Ishikawa (cell line): ENCODE data around the gene SUMO4.

Experiments
- CEBPB ChIP-seq: IDR thresholded peaks from 2 replicates; pipeline ENCODE4 v1.6.1; 2012
- CREB1 ChIP-seq: IDR thresholded peaks from 2 replicates; pipeline ENCODE4 v1.6.1; 2012; ENCODE audit warnings: low read depth
- EGR1 ChIP-seq: IDR thresholded peaks from 2 replicates; pipeline ENCODE4 v1.6.1; 2012
- EP300 ChIP-seq: IDR thresholded peaks from 2 replicates; pipeline ENCODE4 v1.6.1; 2012; ENCODE audit warnings: borderline replicate concordance
- FOXM1 ChIP-seq: IDR thresholded peaks from 2 replicates; pipeline ENCODE4 v1.6.1; 2012; ENCODE audit warnings: low read depth, borderline replicate concordance
- NFIC ChIP-seq: IDR thresholded peaks from 2 replicates; pipeline ENCODE4 v1.6.1; 2012
- RAD21 ChIP-seq: IDR thresholded peaks from 2 replicates; pipeline ENCODE4 v1.6.1; 2012; ENCODE audit warnings: low read depth
- TAF1 ChIP-seq: IDR thresholded peaks from 2 replicates; pipeline ENCODE4 v1.6.1; 2012; ENCODE audit warnings: low read depth, mild to moderate bottlenecking
- TCF12 ChIP-seq: IDR thresholded peaks from 2 replicates; pipeline ENCODE4 v1.6.1; 2012; ENCODE audit warnings: low read depth
- TEAD4 ChIP-seq: IDR thresholded peaks from 2 replicates; pipeline ENCODE4 v1.6.1; 2012
- YY1 ChIP-seq: IDR thresholded peaks from 2 replicates; pipeline ENCODE4 v1.6.1; 2012; ENCODE audit warnings: low read depth
- ZBTB7A ChIP-seq: IDR thresholded peaks from 2 replicates; pipeline ENCODE4 v1.6.1; 2012; ENCODE audit warnings: low read depth
- TF ChIP-seq, protein P1 (sequence below): IDR thresholded peaks from 2 replicates; pipeline ENCODE4 v1.6.1; 2012
- TF ChIP-seq, protein P2 (sequence below): IDR thresholded peaks from 2 replicates; pipeline ENCODE4 v1.6.1; 2012
- TF ChIP-seq, protein P3 (sequence below): IDR thresholded peaks from 2 replicates; pipeline ENCODE4 v1.6.1; 2012; ENCODE audit warnings: low read depth, mild to moderate bottlenecking

SUMO4 gene

DNA sequence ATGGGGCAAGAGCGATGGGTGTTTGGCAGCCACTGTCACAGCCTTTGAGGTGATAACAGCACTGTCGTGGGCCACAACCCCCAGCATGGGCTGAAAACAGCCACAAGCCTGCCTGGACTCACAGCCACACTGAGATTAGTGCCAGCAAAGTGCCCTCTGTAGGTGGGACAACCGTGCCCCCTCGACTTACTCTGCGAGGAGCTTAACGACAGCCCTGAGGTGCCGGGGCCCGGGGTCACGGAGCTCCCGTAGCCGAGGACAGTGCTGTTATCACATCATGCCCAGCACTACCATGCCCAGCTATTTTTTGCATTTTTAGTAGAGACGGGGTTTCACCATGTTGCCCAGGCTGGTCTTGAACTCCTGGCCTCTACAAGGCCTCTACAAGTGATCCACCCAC lies 36.6 kb downstream of the SUMO4 start:
- TF ChIP-seq YY1 (no peak), ZBTB7A (no peak), FOXM1 (no peak), EP300 (no peak), NFIC (no peak), TEAD4 (no peak)
- TF ChIP-seq, protein P1, sequence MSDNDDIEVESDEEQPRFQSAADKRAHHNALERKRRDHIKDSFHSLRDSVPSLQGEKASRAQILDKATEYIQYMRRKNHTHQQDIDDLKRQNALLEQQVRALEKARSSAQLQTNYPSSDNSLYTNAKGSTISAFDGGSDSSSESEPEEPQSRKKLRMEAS = no peak
- TF ChIP-seq, protein P2, sequence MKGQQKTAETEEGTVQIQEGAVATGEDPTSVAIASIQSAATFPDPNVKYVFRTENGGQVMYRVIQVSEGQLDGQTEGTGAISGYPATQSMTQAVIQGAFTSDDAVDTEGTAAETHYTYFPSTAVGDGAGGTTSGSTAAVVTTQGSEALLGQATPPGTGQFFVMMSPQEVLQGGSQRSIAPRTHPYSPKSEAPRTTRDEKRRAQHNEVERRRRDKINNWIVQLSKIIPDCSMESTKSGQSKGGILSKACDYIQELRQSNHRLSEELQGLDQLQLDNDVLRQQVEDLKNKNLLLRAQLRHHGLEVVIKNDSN = no peak

DNA sequence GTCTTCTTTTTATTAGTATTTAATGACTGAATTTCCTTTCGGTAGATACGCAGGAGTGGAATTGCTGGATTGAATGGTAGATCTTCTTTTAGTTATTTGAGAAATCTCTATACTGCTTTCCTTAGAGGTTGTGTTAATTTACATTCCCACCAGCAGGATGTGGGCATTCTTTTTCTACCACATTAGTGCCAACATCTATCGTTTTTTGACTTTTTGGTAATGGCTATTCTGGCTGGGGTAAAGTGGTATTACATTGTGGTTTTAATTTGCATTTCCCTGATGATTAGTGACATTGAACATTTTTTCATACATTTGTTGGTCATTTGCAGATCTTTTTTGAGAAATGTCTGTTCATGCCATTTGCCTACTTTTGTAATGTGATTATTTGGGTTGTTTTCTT lies 37.1 kb downstream of the SUMO4 start:
- TF ChIP-seq, protein P3, sequence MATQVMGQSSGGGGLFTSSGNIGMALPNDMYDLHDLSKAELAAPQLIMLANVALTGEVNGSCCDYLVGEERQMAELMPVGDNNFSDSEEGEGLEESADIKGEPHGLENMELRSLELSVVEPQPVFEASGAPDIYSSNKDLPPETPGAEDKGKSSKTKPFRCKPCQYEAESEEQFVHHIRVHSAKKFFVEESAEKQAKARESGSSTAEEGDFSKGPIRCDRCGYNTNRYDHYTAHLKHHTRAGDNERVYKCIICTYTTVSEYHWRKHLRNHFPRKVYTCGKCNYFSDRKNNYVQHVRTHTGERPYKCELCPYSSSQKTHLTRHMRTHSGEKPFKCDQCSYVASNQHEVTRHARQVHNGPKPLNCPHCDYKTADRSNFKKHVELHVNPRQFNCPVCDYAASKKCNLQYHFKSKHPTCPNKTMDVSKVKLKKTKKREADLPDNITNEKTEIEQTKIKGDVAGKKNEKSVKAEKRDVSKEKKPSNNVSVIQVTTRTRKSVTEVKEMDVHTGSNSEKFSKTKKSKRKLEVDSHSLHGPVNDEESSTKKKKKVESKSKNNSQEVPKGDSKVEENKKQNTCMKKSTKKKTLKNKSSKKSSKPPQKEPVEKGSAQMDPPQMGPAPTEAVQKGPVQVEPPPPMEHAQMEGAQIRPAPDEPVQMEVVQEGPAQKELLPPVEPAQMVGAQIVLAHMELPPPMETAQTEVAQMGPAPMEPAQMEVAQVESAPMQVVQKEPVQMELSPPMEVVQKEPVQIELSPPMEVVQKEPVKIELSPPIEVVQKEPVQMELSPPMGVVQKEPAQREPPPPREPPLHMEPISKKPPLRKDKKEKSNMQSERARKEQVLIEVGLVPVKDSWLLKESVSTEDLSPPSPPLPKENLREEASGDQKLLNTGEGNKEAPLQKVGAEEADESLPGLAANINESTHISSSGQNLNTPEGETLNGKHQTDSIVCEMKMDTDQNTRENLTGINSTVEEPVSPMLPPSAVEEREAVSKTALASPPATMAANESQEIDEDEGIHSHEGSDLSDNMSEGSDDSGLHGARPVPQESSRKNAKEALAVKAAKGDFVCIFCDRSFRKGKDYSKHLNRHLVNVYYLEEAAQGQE = no peak
- TF ChIP-seq EP300 (no peak), TAF1 (no peak)

DNA sequence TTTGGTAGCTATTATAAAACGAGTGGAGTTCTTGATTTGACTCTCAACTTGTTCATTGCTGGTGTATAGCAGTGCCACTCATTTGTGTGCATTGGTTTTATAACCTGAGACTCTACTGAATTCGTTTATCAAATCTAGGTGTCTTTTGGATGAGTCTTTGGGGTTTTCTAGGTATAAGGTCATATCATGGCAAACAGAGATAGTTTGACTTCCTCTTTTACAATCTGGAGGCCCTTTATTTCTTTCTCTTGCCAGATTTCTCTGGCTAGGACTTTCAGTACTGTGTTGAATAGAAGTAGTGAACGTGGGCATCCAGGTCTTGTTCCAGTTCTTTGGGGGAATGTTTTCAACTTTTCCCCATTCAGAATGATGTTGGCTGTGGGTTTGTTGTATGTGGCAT lies 38.8 kb downstream of the SUMO4 start:
- TF ChIP-seq CEBPB = no peak
- no peak for TF ChIP-seq EGR1
- no peak for TF ChIP-seq TCF12
- no peak for TF ChIP-seq YY1
- TF ChIP-seq, protein P1 = no peak
- no peak for TF ChIP-seq NFIC
- TF ChIP-seq, protein P3 = no peak
- no peak for TF ChIP-seq EP300
- no peak for TF ChIP-seq TEAD4
- no peak for TF ChIP-seq ZBTB7A

DNA sequence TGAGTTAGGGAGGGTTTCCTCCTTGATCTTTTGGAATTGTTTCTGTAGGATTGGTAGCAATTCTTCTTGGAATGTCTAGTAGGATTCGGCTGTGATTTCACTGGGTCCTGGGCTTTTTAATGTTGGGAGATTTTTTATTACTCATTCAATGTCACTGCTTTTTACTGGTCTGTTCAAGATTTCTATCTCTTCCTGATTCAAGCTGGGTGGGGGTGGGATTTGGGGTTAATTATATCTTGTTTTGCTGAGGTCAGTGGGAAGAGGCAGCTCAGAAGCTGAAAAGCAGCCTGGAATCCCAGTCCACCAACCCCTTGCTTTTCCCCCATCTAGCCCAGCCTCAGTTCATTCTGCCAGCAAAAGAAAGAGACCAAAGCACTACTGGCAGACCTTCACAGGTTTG lies 39.6 kb downstream of the SUMO4 start:
- TF ChIP-seq CREB1 (no peak), CEBPB (no peak), TCF12 (no peak), TAF1 (no peak), YY1 (no peak)
- TF ChIP-seq, protein P2 = no peak

DNA sequence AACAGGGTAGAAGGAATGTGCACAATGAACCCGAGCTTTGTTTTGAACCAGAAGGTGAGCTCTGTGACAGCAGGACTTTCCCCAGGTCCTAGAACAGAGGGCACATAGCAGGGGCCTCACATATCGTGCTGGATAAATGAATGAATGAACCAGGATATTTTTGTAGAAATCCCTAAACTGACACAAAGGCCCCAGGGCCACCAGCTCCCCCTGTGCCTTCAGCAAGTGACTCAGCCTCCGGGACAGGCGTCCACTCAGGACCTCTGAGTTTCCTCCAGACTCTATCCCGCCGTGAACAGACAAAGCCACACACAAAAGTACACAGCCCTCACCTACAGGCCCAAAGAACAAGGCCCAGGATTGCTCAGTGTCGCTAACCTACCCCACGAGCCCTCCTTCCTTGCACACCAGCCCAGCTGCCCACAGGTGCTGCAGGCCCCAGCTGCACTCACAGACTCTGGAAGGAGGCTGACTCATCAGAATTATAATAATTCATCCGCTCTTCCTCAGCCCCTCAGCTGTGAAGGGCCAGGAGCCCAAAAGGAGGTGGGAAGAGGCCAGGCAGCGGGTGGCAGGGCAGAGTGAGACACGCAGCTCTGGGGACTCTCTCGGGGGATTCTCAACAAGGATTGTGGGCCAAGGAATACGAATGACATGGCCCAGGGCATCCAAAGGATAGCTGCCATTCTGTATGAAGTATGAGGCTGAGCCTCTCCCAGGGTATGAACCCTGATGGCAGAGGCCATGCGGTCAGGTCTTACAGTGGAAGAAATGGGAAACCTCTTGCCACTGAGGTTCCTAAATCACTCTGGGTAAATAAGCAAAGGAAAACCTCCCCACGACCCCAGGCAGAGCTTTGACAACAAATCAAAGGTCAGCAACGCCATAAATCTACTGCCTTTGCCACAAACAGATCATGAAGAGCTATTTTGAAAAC lies 40.9 kb downstream of the SUMO4 start:
- TF ChIP-seq EGR1 (no peak), YY1 (no peak), ZBTB7A (no peak)

DNA sequence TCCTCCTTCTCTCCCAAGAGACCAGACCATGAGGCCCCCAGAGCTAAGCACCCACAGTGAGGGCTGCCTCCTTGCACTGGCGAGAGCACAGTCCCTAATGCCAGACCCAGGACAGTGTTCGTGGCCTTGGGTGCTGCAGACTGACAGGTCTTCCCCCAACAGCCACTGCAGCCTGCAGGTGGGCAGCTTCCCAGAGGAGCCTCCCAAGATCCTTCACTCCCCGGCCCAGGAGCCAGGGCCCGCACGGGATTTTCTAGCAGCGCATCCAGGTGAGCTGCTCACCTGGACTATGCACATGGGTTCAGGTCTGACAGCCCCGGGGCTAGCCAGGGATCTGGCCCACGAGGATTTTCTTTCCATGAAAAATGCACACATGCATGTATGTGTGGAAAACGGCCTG lies 41.7 kb downstream of the SUMO4 start:
- TF ChIP-seq RAD21 (no peak), ZBTB7A (no peak), TEAD4 (no peak), EP300 (no peak)
